ENCODE results near the gene ZBTB2.

ZBTB2 gene

GRCh38 chr6:151391471-151392413 lies at the start of gene ZBTB2:
Gene ZBTB2, minus strand, starts transcription at chr6:151391559. Its CDS starts 17,922 bp downstream, at chr6:151373637.
- DNase-seq: peak; percentile 48

- no peak for DNase-seq
Measured at GRCh38 chr6:151440930-151441329, 49.6 kb upstream of the ZBTB2 start.

GRCh38 chr6:151440498-151440897 lies 49.1 kb upstream of the ZBTB2 start:
- no peak for DNase-seq

GRCh38 chr6:151437401-151437800 lies 46.0 kb upstream of the ZBTB2 start:
- no peak for DNase-seq

GRCh38 chr6:151436802-151437201 lies 45.4 kb upstream of the ZBTB2 start:
- DNase-seq: no peak

GRCh38 chr6:151436300-151436699 lies 44.9 kb upstream of the ZBTB2 start:
- DNase-seq: no peak

GRCh38 chr6:151434369-151434768 lies 43.0 kb upstream of the ZBTB2 start:
- DNase-seq: no peak

GRCh38 chr6:151432651-151433050 lies 41.3 kb upstream of the ZBTB2 start:
- DNase-seq: no peak

- no peak for DNase-seq
Measured at GRCh38 chr6:151431337-151431736, 40.0 kb upstream of the ZBTB2 start.

- DNase-seq: no peak
Measured at GRCh38 chr6:151430886-151431285, 39.5 kb upstream of the ZBTB2 start.

- DNase-seq: no peak
Measured at GRCh38 chr6:151428093-151428735, 36.9 kb upstream of the ZBTB2 start.

- no peak for DNase-seq
Measured at GRCh38 chr6:151425561-151425960, 34.2 kb upstream of the ZBTB2 start.

- no peak for DNase-seq
Measured at GRCh38 chr6:151422981-151423380, 31.6 kb upstream of the ZBTB2 start.

- DNase-seq: no peak
Measured at GRCh38 chr6:151417477-151417876, 26.1 kb upstream of the ZBTB2 start.

GRCh38 chr6:151414641-151415260 lies 23.4 kb upstream of the ZBTB2 start:
- no peak for DNase-seq

GRCh38 chr6:151413372-151414145 lies 22.2 kb upstream of the ZBTB2 start:
- peak; percentile 45 for DNase-seq

- no peak for DNase-seq
Measured at GRCh38 chr6:151412909-151413308, 21.6 kb upstream of the ZBTB2 start.

GRCh38 chr6:151409679-151410078 lies 18.3 kb upstream of the ZBTB2 start:
- DNase-seq: no peak

GRCh38 chr6:151409260-151409659 lies 17.9 kb upstream of the ZBTB2 start:
- no peak for DNase-seq

- DNase-seq: no peak
Measured at GRCh38 chr6:151408858-151409257, 17.5 kb upstream of the ZBTB2 start.

- DNase-seq: no peak
Measured at GRCh38 chr6:151403919-151404308, 12.6 kb upstream of the ZBTB2 start.

GRCh38 chr6:151402228-151402627 lies 10.9 kb upstream of the ZBTB2 start:
- DNase-seq: no peak

GRCh38 chr6:151400473-151400872 lies 9.1 kb upstream of the ZBTB2 start:
- no peak for DNase-seq
